Loucy (cell line): ENCODE measurements around the gene NCKAP5.

Experiments used
- H2AFZ ChIP-seq: fragments of 200-600 bp; sonication (generic); 2 replicates; pipeline ENCODE4 v1.6.0; 2016; ENCODE audit warnings: antibody characterized with exemption, mild to moderate bottlenecking, low read length, moderate library complexity
- H3F3A ChIP-seq: fragments of 200-600 bp; 2 replicates; pipeline ENCODE4 v1.6.0; 2016; ENCODE audit warnings: antibody characterized with exemption, low read depth, mild to moderate bottlenecking
- H3K27me3 ChIP-seq: fragments of 200-600 bp; sonication (generic); 2 replicates; pipeline ENCODE4 v1.6.1; 2014; ENCODE audit warnings: low read length, mild to moderate bottlenecking; ENCODE audit not compliant: insufficient read depth, poor library complexity, severe bottlenecking
- H3K36me3 ChIP-seq: fragments of 200-600 bp; sonication (generic); 2 replicates; pipeline ENCODE4 v1.6.1; 2016; ENCODE audit warnings: low read length; ENCODE audit not compliant: insufficient read depth
- H3K4me1 ChIP-seq: fragments of 200-600 bp; sonication (generic); 2 replicates; pipeline ENCODE4 v1.5.1; 2014; ENCODE audit warnings: low read length, mild to moderate bottlenecking; ENCODE audit not compliant: insufficient read depth, poor library complexity, severe bottlenecking
- H3K4me2 ChIP-seq: fragments of 200-600 bp; sonication (generic); 2 replicates; pipeline ENCODE4 v1.6.0; 2014; ENCODE audit warnings: antibody characterized with exemption, low read length, low read depth, mild to moderate bottlenecking; ENCODE audit not compliant: poor library complexity, severe bottlenecking
- H3K4me3 ChIP-seq: fragments of 200-600 bp; sonication (generic); 2 replicates; pipeline ENCODE4 v1.5.1; 2014; ENCODE audit warnings: low read length, mild to moderate bottlenecking, mixed read lengths; ENCODE audit not compliant: poor library complexity, severe bottlenecking
- H3K79me2 ChIP-seq: fragments of 200-600 bp; sonication (generic); 2 replicates; pipeline ENCODE4 v1.6.1; 2014; ENCODE audit warnings: low read length; ENCODE audit not compliant: insufficient read depth
- H3K9ac ChIP-seq: fragments of 200-600 bp; sonication (generic); 2 replicates; pipeline ENCODE4 v1.6.0; 2014; ENCODE audit warnings: mild to moderate bottlenecking, low read depth, low read length, moderate library complexity; ENCODE audit not compliant: poor library complexity, severe bottlenecking
- H3K9me2 ChIP-seq: fragments of 200-600 bp; sonication (generic); replicated peaks from 2 replicates; pipeline ENCODE4 v1.6.1; 2016; ENCODE audit warnings: low read depth, low read length, mixed read lengths
- H3K9me3 ChIP-seq: fragments of 200-600 bp; sonication (generic); 2 replicates; pipeline ENCODE4 v1.6.1; 2014; ENCODE audit warnings: mild to moderate bottlenecking, antibody characterized with exemption, low read length, low read depth; ENCODE audit not compliant: insufficient read depth
- H4K20me1 ChIP-seq: fragments of 200-600 bp; sonication (generic); 2 replicates; pipeline ENCODE4 v1.6.0; 2014; ENCODE audit warnings: antibody characterized with exemption, low read length, mild to moderate bottlenecking; ENCODE audit not compliant: insufficient read depth, poor library complexity, severe bottlenecking
- EZH2phosphoT487 ChIP-seq: fragments of 200-600 bp; IDR thresholded peaks from 2 replicates; pipeline ENCODE4 v1.6.1; 2018; ENCODE audit warnings: antibody characterized with exemption, mild to moderate bottlenecking, moderate library complexity, borderline replicate concordance
- TF ChIP-seq, protein P1 (sequence below): fragments of 200-600 bp; sonication (generic); conservative IDR thresholded peaks from 2 replicates; pipeline ENCODE4 v1.5.1; 2014; ENCODE audit warnings: mild to moderate bottlenecking, antibody characterized with exemption, low read length

Gene NCKAP5

DNA sequence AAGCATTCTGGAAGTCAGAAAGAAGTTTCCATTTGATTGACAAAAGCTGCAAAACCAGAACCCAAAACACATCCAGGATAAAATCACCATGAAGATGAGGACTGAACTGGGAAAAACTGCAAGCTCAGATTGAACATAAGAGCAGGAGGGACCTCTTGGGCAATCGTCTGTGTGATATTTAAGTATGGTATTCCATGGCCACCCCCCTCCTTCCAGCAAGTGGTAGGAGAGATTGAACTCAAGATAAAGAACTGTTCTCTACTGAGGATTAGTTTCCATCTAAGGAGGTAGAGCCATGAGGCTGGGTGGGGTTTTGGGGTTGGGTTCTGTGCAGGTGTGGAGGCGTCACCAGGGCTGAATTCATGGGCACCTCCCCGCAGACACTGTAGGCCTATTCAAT lies 251.1 kb downstream of the NCKAP5 start:
- no peaks in the 10 kb centered on the region; the same call in 1 of the 2 replicates for H3K9me3 ChIP-seq
- TF ChIP-seq, protein P1, sequence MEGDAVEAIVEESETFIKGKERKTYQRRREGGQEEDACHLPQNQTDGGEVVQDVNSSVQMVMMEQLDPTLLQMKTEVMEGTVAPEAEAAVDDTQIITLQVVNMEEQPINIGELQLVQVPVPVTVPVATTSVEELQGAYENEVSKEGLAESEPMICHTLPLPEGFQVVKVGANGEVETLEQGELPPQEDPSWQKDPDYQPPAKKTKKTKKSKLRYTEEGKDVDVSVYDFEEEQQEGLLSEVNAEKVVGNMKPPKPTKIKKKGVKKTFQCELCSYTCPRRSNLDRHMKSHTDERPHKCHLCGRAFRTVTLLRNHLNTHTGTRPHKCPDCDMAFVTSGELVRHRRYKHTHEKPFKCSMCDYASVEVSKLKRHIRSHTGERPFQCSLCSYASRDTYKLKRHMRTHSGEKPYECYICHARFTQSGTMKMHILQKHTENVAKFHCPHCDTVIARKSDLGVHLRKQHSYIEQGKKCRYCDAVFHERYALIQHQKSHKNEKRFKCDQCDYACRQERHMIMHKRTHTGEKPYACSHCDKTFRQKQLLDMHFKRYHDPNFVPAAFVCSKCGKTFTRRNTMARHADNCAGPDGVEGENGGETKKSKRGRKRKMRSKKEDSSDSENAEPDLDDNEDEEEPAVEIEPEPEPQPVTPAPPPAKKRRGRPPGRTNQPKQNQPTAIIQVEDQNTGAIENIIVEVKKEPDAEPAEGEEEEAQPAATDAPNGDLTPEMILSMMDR: no peak
- no peak for TF ChIP-seq EZH2phosphoT487
- H3K9me2 ChIP-seq: no peaks in the 10 kb centered on the region
- no peak overlapping the region for H3K4me3 ChIP-seq
- no peak overlapping the region for H3K9ac ChIP-seq
- no peak overlapping the region for H2AFZ ChIP-seq
- no peaks in the 10 kb centered on the region for H3K79me2 ChIP-seq
- H3K27me3 ChIP-seq: no peaks in the 10 kb centered on the region
- H3K36me3 ChIP-seq: no peaks in the 10 kb centered on the region
- no peaks in the 10 kb centered on the region for H4K20me1 ChIP-seq
- no peaks in the 10 kb centered on the region for H3K4me1 ChIP-seq
- no peak overlapping the region for H3K4me2 ChIP-seq
- H3F3A ChIP-seq: no peaks in the 10 kb centered on the region

DNA sequence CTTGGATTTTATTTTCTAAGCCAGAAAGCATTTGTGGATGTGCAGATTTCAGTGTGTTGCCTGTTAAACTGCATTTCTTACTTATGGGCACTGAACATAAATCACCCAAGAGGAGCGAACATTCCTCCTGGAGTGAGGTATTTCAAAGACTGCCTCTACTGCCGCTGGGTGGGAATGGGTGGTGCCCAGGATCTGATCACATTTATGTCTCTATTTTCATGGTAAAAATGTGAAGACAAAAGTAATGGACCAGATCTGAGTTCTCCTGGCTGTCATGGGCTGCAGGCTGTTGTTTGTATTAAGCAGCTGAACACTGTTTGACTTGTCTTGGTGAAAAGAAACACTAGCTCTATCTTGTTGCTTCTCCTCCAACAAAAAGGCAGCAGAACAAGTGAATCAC lies 251.7 kb downstream of the NCKAP5 start:
- no peaks in the 10 kb centered on the region for H3K27me3 ChIP-seq
- TF ChIP-seq EZH2phosphoT487: no peak
- TF ChIP-seq, protein P1: no peak
- no peaks in the 10 kb centered on the region for H4K20me1 ChIP-seq
- H2AFZ ChIP-seq: no peak overlapping the region
- no peak overlapping the region for H3K9ac ChIP-seq
- H3F3A ChIP-seq: no peaks in the 10 kb centered on the region
- H3K9me2 ChIP-seq: no peaks in the 10 kb centered on the region
- no peaks in the 10 kb centered on the region for H3K36me3 ChIP-seq
- no peak overlapping the region for H3K4me3 ChIP-seq
- no peak overlapping the region for H3K4me2 ChIP-seq
- H3K9me3 ChIP-seq: no peaks in the 10 kb centered on the region; the same call in 1 of the 2 replicates
- H3K4me1 ChIP-seq: no peaks in the 10 kb centered on the region
- H3K79me2 ChIP-seq: no peaks in the 10 kb centered on the region

DNA sequence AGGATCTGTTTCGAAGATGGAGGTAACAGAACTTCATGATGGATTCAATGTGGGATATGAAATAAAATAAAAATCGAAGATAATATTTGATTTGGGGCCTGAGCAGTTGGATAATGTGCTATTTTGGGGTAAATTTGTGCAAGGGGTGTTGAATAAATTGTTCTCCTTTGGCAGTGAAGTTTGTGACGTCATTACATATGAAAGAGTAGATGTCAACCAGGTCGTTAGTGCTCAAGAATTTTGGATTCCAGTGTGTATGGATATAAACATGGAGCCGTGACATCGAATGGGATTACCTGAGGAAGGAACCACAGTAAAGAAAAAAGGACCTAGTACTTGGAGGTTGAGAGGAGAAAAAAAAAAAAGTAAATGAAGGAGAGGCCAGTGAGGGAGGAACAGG lies 253.0 kb downstream of the NCKAP5 start:
- Histone ChIP-seq H2AFZ (no peak overlapping the region), H3K27me3 (no peaks in the 10 kb centered on the region), H3K36me3 (no peaks in the 10 kb centered on the region), H3K9ac (no peak overlapping the region), H3K4me3 (no peak overlapping the region), H3K9me3 (no peaks in the 10 kb centered on the region; the same call in 1 of the 2 replicates), H3K4me1 (no peaks in the 10 kb centered on the region), H3K4me2 (no peak overlapping the region), H3K9me2 (no peaks in the 10 kb centered on the region), H3K79me2 (no peaks in the 10 kb centered on the region), H4K20me1 (no peaks in the 10 kb centered on the region), H3F3A (no peaks in the 10 kb centered on the region)
- TF ChIP-seq EZH2phosphoT487: no peak
- TF ChIP-seq, protein P1: no peak
